Neural cell (in vitro differentiated cells): ENCODE results near the gene KIF3B. TPM values are rescaled to one million over a fixed set of nuclear protein-coding genes. Genes with fewer than 3 reads are reported as not detected.

ENCODE experiments used
- H2AFZ ChIP-seq: fragments of 200-600, 300-800 bp; sonication (generic), shearing (Covaris generic); 2 replicates; pipeline ENCODE4 v1.6.0; 2014; ENCODE audit warnings: low read depth, mild to moderate bottlenecking, antibody characterized with exemption, low read length, moderate library complexity
- H3F3A ChIP-seq: fragments of 200-600 bp; shearing (Covaris generic); 2 replicates; pipeline ENCODE4 v1.6.1; 2016; ENCODE audit warnings: mild to moderate bottlenecking, moderate library complexity, mixed read lengths, antibody characterized with exemption, low read length; ENCODE audit not compliant: insufficient read depth, poor library complexity, severe bottlenecking
- H3K27ac ChIP-seq: fragments of 200-600, 300-800 bp; sonication (generic), shearing (Covaris generic); 2 replicates; pipeline ENCODE4 v1.5.1; 2014; ENCODE audit warnings: mild to moderate bottlenecking, low read length, moderate library complexity
- H3K27me3 ChIP-seq: fragments of 300-800, 200-600 bp; sonication (generic), shearing (Covaris generic); 2 replicates; pipeline ENCODE4 v1.6.0; 2014; ENCODE audit warnings: mild to moderate bottlenecking, low read depth, low read length, moderate library complexity; ENCODE audit not compliant: insufficient read depth
- H3K36me3 ChIP-seq: fragments of 300-800, 200-600 bp; sonication (generic), shearing (Covaris generic); 2 replicates; pipeline ENCODE4 v1.5.1; 2014; ENCODE audit warnings: mild to moderate bottlenecking, antibody characterized with exemption, low read length, moderate library complexity; ENCODE audit not compliant: insufficient read depth
- H3K4me2 ChIP-seq: fragments of 300-800, 200-600 bp; sonication (generic), shearing (Covaris generic); 2 replicates; pipeline ENCODE4 v1.6.0; 2014; ENCODE audit warnings: mild to moderate bottlenecking, low read length
- H3K4me3 ChIP-seq: fragments of 300-800, 200-600 bp; sonication (generic), shearing (Covaris generic); 2 replicates; pipeline ENCODE4 v1.5.1; 2014; ENCODE audit warnings: mild to moderate bottlenecking, low read length, moderate library complexity
- H3K79me2 ChIP-seq: fragments of 200-600 bp; shearing (Covaris generic); replicated peaks from 2 replicates; pipeline ENCODE4 v1.6.0; 2014; ENCODE audit warnings: mild to moderate bottlenecking, low read length, moderate library complexity; ENCODE audit not compliant: insufficient read depth
- H3K9ac ChIP-seq: fragments of 300-800, 200-600 bp; sonication (generic), shearing (Covaris generic); 2 replicates; pipeline ENCODE4 v1.6.1; 2016; ENCODE audit warnings: mild to moderate bottlenecking, low read length, mixed read lengths
- H3K9me2 ChIP-seq: fragments of 200-600 bp; shearing (Covaris generic); 2 replicates; pipeline ENCODE4 v1.6.1; 2016; ENCODE audit warnings: mild to moderate bottlenecking, low read length, mixed read lengths; ENCODE audit not compliant: insufficient read depth
- H3K9me3 ChIP-seq: fragments of 200-600, 300-800 bp; sonication (generic), shearing (Covaris generic); 2 replicates; pipeline ENCODE4 v1.6.1; 2016; ENCODE audit warnings: mild to moderate bottlenecking, mixed run types, low read length, moderate library complexity, mixed read lengths
- H4K20me1 ChIP-seq: fragments of 200-600 bp; shearing (Covaris generic); 2 replicates; pipeline ENCODE4 v1.6.1; 2016; ENCODE audit warnings: mild to moderate bottlenecking, mixed run types; ENCODE audit not compliant: insufficient read depth
- CTCF ChIP-seq: fragments of 450-650 bp; IDR thresholded peaks from 2 replicates; pipeline ENCODE4 v1.5.1; 2014; ENCODE audit warnings: antibody characterized with exemption, mild to moderate bottlenecking, moderate library complexity; ENCODE audit not compliant: poor library complexity, severe bottlenecking
- EP300 ChIP-seq: fragments of 450-650 bp; conservative IDR thresholded peaks from 2 replicates; pipeline ENCODE4 v1.6.1; 2014; ENCODE audit warnings: antibody characterized with exemption, mild to moderate bottlenecking, moderate library complexity; ENCODE audit not compliant: poor library complexity, severe bottlenecking
- EZH2 ChIP-seq: fragments of 200-600, 300-800 bp; shearing (Covaris generic), sonication (generic); IDR thresholded peaks from 2 replicates; pipeline ENCODE4 v1.6.1; 2014; ENCODE audit warnings: antibody characterized with exemption, low read length, borderline replicate concordance, mild to moderate bottlenecking; ENCODE audit not compliant: insufficient read depth, poor library complexity, severe bottlenecking
- MXI1 ChIP-seq: fragments of 450-650 bp; conservative IDR thresholded peaks from 2 replicates; pipeline ENCODE4 v1.6.1; 2014; ENCODE audit warnings: antibody characterized with exemption, mild to moderate bottlenecking; ENCODE audit not compliant: poor library complexity, severe bottlenecking
- POLR2AphosphoS5 ChIP-seq: IDR thresholded peaks from 2 replicates; pipeline ENCODE4 v1.6.1; 2012
- RAD21 ChIP-seq: fragments of 450-650 bp; conservative IDR thresholded peaks from 2 replicates; pipeline ENCODE4 v1.6.1; 2014; ENCODE audit warnings: antibody characterized with exemption, mild to moderate bottlenecking, moderate library complexity
- REST ChIP-seq: IDR thresholded peaks from 2 replicates; pipeline ENCODE4 v1.6.1; 2012; ENCODE audit warnings: borderline replicate concordance
- SMC3 ChIP-seq: fragments of 450-650 bp; conservative IDR thresholded peaks from 2 replicates; pipeline ENCODE4 v1.6.1; 2014; ENCODE audit warnings: antibody characterized with exemption, mild to moderate bottlenecking, moderate library complexity; ENCODE audit not compliant: poor library complexity
- TAF1 ChIP-seq: IDR thresholded peaks from 2 replicates; pipeline ENCODE4 v1.6.1; 2012; ENCODE audit warnings: low read depth
- polyA plus RNA-seq: library from polyadenylated mRNA; depleted of rRNA; stranded (reverse); fragments of >200 nt; gene quantifications from 2 replicates; pipeline ENCODE4 v1.2.3, GENCODE V29; 2014

Gene KIF3B
- polyA plus RNA-seq, 1 donor from 2014 or later = 49.4 TPM

- no peak overlapping the region for H3K27ac ChIP-seq
- H3K79me2 ChIP-seq = no peaks in the 10 kb centered on the region
- no peaks in the 10 kb centered on the region for H3F3A ChIP-seq
- H3K36me3 ChIP-seq = no peaks in the 10 kb centered on the region
- H3K27me3 ChIP-seq = no peaks in the 10 kb centered on the region
- H3K9me3 ChIP-seq = no peaks in the 10 kb centered on the region
- TF ChIP-seq EP300 (no peak), SMC3 (no peak), CTCF (no peak), TAF1 (no peak), REST (no peak), MXI1 (no peak), POLR2AphosphoS5 (no peak), EZH2 (no peak), RAD21 (no peak)
- H4K20me1 ChIP-seq = no peaks in the 10 kb centered on the region
- no peak overlapping the region for H3K4me3 ChIP-seq
- H3K9me2 ChIP-seq = no peaks in the 10 kb centered on the region
- no peak overlapping the region for H3K9ac ChIP-seq
- H3K4me2 ChIP-seq = no peak overlapping the region
- no peak overlapping the region for H2AFZ ChIP-seq
These were observed 55.2 kb downstream of the KIF3B start for GRCh38 chr20:32332614-32333013.

- H4K20me1 ChIP-seq = no peaks in the 10 kb centered on the region
- H3K4me3 ChIP-seq = no peak overlapping the region
- H3K36me3 ChIP-seq = no peaks in the 10 kb centered on the region
- H3K9me3 ChIP-seq = no peaks in the 10 kb centered on the region
- no peaks in the 10 kb centered on the region for H3F3A ChIP-seq
- H3K79me2 ChIP-seq = no peaks in the 10 kb centered on the region
- no peak overlapping the region for H3K9ac ChIP-seq
- no peak overlapping the region for H3K4me2 ChIP-seq
- H3K27ac ChIP-seq = no peak overlapping the region
- no peaks in the 10 kb centered on the region for H3K9me2 ChIP-seq
- H3K27me3 ChIP-seq = no peaks in the 10 kb centered on the region
- H2AFZ ChIP-seq = no peak overlapping the region
- TF ChIP-seq EZH2 = no peak
- TF ChIP-seq REST = no peak
- TF ChIP-seq CTCF = no peak
- TF ChIP-seq EP300 = no peak
- no peak for TF ChIP-seq TAF1
- no peak for TF ChIP-seq SMC3
- no peak for TF ChIP-seq RAD21
- TF ChIP-seq POLR2AphosphoS5 = no peak
- no peak for TF ChIP-seq MXI1
These were observed 55.9 kb downstream of the KIF3B start for GRCh38 chr20:32333181-32333987.
